GM12865 (cell line): Measurements from ENCODE around the gene AAMP.

Source experiments
- DNase-seq: peaks from one replicate; pipeline ENCODE4 v3.0.0; 2010; ENCODE audit warnings: low read depth
- H3K4me3 ChIP-seq: 2 replicates; pipeline ENCODE4 v1.5.1; 2011; ENCODE audit warnings: mild to moderate bottlenecking, low read depth, low read length, control low read depth
- CTCF ChIP-seq: IDR thresholded peaks from 2 replicates; pipeline ENCODE4 v1.5.1; 2011; ENCODE audit warnings: low read length, control low read depth, low read depth, inconsistent platforms; ENCODE audit not compliant: insufficient read depth; ENCODE audit errors: missing control alignments

Gene AAMP

GRCh38 chr2:218261423-218262236 is 8.3 kb downstream of the AAMP start:
- TF ChIP-seq CTCF = no peak
- no peak for DNase-seq

GRCh38 chr2:218260742-218261422 is 9.1 kb downstream of the AAMP start, which contains the start of gene GPBAR1:
TSS of gene GPBAR1 (plus strand) at chr2:218261015. CDS start at chr2:218262725, 1,710 bp downstream.
- TF ChIP-seq CTCF = no peak
- H3K4me3 ChIP-seq = no peak within 1 kb of the TSS
- no peak for DNase-seq

More at GRCh38 chr2:218261423-218262236, 8.3 kb downstream of the AAMP start:
- H3K4me3 ChIP-seq = no peak overlapping the region

- H3K4me3 ChIP-seq = no peak overlapping the region
- DNase-seq = no peak
- no peak for TF ChIP-seq CTCF
Observed at GRCh38 chr2:218260166-218260565, 9.8 kb downstream of the AAMP start.

- TF ChIP-seq CTCF = no peak
- no peak for DNase-seq
Observed at GRCh38 chr2:218259099-218259961, 10.6 kb downstream of the AAMP start.

GRCh38 chr2:218257390-218257981 is 12.5 kb downstream of the AAMP start:
- peak; percentile 86 for DNase-seq
- H3K4me3 ChIP-seq = no peak overlapping the region
- TF ChIP-seq CTCF = peak; percentile 74

More at GRCh38 chr2:218259099-218259961, 10.6 kb downstream of the AAMP start:
- H3K4me3 ChIP-seq = no peak overlapping the region
